ENCODE measurements around the gene BNC2.

Gene BNC2

GRCh38 chr9:16505199-16505598, 365.3 kb downstream of the BNC2 start:
- Histone ChIP-seq H3K4me1 (ENCODE audit: insufficient read depth, low read length, severe bottlenecking) (no peaks in the 10 kb centered on the region), H3K36me3 (ENCODE audit: insufficient read depth, low read length) (no peaks in the 10 kb centered on the region), H4K20me1 (ENCODE audit: insufficient read depth, low read length) (no peaks in the 10 kb centered on the region), H3K79me2 (ENCODE audit: insufficient read depth, low read length) (no peaks in the 10 kb centered on the region), H3K4me2 (ENCODE audit: low read length) (no peak overlapping the region), H2AFZ (ENCODE audit: low read length) (no peak overlapping the region), H3K4me3 (ENCODE audit: low read depth, low read length, poor library complexity, severe bottlenecking) (no peak overlapping the region), H3K9ac (ENCODE audit: low read length) (no peak overlapping the region), H3K9me3 (ENCODE audit: low read length) (no peaks in the 10 kb centered on the region), H3K9me2 (ENCODE audit: low read depth, low read length) (no peaks in the 10 kb centered on the region), H3K27me3 (ENCODE audit: insufficient read depth, low read length) (no peaks in the 10 kb centered on the region), H3K27ac (ENCODE audit: low read depth, low read length, poor library complexity, severe bottlenecking) (no peak overlapping the region), H3F3A (ENCODE audit: insufficient read depth, low read length) (no peaks in the 10 kb centered on the region)
- TF ChIP-seq CTCF (IDR thresholded peaks at IDR 0.05; ENCODE audit: low read length) (no peak), EZH2 (IDR thresholded peaks at IDR 0.05; ENCODE audit: borderline replicate concordance, low read length) (no peak)

GRCh38 chr9:16501726-16502125, 368.7 kb downstream of the BNC2 start:
- no peaks in the 10 kb centered on the region for H4K20me1 ChIP-seq (ENCODE audit: insufficient read depth, low read length)
- TF ChIP-seq CTCF (IDR thresholded peaks at IDR 0.05; ENCODE audit: low read length) (no peak), EZH2 (IDR thresholded peaks at IDR 0.05; ENCODE audit: borderline replicate concordance, low read length) (no peak)
- no peaks in the 10 kb centered on the region for H3K27me3 ChIP-seq (ENCODE audit: insufficient read depth, low read length)
- no peak overlapping the region for H2AFZ ChIP-seq (ENCODE audit: low read length)
- no peak overlapping the region for H3K4me3 ChIP-seq (ENCODE audit: low read depth, low read length, poor library complexity, severe bottlenecking)
- no peaks in the 10 kb centered on the region for H3K36me3 ChIP-seq (ENCODE audit: insufficient read depth, low read length)
- H3K27ac ChIP-seq (ENCODE audit: low read depth, low read length, poor library complexity, severe bottlenecking): no peak overlapping the region
- H3K79me2 ChIP-seq (ENCODE audit: insufficient read depth, low read length): no peaks in the 10 kb centered on the region
- no peaks in the 10 kb centered on the region for H3F3A ChIP-seq (ENCODE audit: insufficient read depth, low read length)
- no peak overlapping the region for H3K4me2 ChIP-seq (ENCODE audit: low read length)
- no peaks in the 10 kb centered on the region for H3K9me2 ChIP-seq (ENCODE audit: low read depth, low read length)
- H3K9ac ChIP-seq (ENCODE audit: low read length): no peak overlapping the region
- H3K4me1 ChIP-seq (ENCODE audit: insufficient read depth, low read length, severe bottlenecking): no peaks in the 10 kb centered on the region
- no peaks in the 10 kb centered on the region for H3K9me3 ChIP-seq (ENCODE audit: low read length)

GRCh38 chr9:16501141-16501540, 369.3 kb downstream of the BNC2 start:
- H3K27ac ChIP-seq (ENCODE audit: low read depth, low read length, poor library complexity, severe bottlenecking): no peak overlapping the region
- H3K4me2 ChIP-seq (ENCODE audit: low read length): no peak overlapping the region

More at GRCh38 chr9:16501141-16501540, 369.3 kb downstream of the BNC2 start:
- no peak overlapping the region for H2AFZ ChIP-seq (ENCODE audit: low read length)
- TF ChIP-seq EZH2 (IDR thresholded peaks at IDR 0.05; ENCODE audit: borderline replicate concordance, low read length) (no peak), CTCF (IDR thresholded peaks at IDR 0.05; ENCODE audit: low read length) (no peak)
- no peaks in the 10 kb centered on the region for H3F3A ChIP-seq (ENCODE audit: insufficient read depth, low read length)
- H3K79me2 ChIP-seq (ENCODE audit: insufficient read depth, low read length): no peaks in the 10 kb centered on the region
- H3K9me2 ChIP-seq (ENCODE audit: low read depth, low read length): no peaks in the 10 kb centered on the region
- no peaks in the 10 kb centered on the region for H3K36me3 ChIP-seq (ENCODE audit: insufficient read depth, low read length)
- no peaks in the 10 kb centered on the region for H4K20me1 ChIP-seq (ENCODE audit: insufficient read depth, low read length)
- no peaks in the 10 kb centered on the region for H3K4me1 ChIP-seq (ENCODE audit: insufficient read depth, low read length, severe bottlenecking)
- no peaks in the 10 kb centered on the region for H3K27me3 ChIP-seq (ENCODE audit: insufficient read depth, low read length)
- no peak overlapping the region for H3K9ac ChIP-seq (ENCODE audit: low read length)
- no peaks in the 10 kb centered on the region for H3K9me3 ChIP-seq (ENCODE audit: low read length)
- H3K4me3 ChIP-seq (ENCODE audit: low read depth, low read length, poor library complexity, severe bottlenecking): no peak overlapping the region
